GM12873 (cell line): ENCODE measurements around the gene DSTN.

Experiments used
- TF ChIP-seq, protein P1 (sequence below): IDR thresholded peaks from 2 replicates; pipeline ENCODE4 v1.5.1; 2012; ENCODE audit warnings: low read depth, mild to moderate bottlenecking, moderate library complexity, low read length, control low read depth; ENCODE audit not compliant: insufficient read depth; ENCODE audit errors: missing control alignments

DSTN gene

DNA sequence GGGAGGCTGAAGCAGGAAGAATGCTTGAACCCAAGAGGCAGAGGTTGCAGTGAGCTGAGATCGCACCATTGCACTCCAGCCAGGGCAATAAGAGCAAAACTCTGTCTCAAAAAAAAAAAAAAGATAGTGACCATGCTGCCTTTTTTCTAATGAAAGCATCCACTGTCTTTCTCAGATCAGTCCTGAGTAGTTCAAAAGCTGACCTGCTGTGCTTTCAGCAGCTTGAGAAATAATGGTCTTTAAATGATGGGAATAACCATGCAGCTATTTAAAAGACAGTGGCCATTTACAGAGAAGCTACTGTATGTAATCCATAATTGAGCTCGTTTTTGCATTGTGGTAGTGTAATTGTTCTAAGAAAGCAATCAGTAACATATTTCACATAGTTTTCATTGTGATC, 36.1 kb downstream of the DSTN start:
- TF ChIP-seq, protein P1, sequence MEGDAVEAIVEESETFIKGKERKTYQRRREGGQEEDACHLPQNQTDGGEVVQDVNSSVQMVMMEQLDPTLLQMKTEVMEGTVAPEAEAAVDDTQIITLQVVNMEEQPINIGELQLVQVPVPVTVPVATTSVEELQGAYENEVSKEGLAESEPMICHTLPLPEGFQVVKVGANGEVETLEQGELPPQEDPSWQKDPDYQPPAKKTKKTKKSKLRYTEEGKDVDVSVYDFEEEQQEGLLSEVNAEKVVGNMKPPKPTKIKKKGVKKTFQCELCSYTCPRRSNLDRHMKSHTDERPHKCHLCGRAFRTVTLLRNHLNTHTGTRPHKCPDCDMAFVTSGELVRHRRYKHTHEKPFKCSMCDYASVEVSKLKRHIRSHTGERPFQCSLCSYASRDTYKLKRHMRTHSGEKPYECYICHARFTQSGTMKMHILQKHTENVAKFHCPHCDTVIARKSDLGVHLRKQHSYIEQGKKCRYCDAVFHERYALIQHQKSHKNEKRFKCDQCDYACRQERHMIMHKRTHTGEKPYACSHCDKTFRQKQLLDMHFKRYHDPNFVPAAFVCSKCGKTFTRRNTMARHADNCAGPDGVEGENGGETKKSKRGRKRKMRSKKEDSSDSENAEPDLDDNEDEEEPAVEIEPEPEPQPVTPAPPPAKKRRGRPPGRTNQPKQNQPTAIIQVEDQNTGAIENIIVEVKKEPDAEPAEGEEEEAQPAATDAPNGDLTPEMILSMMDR = no peak

DNA sequence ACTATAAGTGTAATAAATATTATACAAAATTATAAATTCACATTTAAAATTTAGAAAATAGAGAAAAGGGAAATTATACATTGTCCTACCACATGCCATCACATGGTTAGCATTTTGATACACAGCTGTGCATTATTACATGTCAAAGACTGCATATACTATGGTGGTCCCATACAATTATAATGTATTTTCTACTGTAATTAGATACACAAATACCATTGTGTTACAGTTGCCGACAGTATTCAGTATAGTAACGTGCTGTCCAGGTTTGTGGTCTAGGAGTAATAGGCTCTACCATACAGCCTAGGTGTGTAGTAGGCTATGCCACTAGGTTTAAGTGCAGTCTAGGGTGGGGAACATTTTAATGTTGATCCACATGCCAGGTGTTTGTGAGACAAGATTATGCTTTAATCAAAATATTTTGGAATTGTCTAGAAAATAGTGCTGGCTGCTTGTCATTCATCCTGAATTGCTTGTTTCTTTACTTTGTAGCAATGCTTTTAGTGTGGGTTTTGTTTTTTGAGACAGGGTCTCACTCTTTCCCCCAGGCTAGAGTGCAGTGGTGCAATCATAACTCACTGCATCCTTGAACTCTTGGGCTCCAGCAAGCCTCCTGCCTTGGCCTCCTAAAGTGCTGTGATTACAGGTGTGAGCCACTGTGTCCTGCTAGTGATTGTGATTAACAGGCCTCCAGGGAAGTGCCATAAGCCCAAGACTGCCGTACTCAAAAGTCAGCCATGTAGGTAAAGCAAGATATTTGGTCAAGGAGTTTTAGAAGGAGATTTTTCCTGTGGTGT, 39.0 kb downstream of the DSTN start:
- TF ChIP-seq, protein P1 = no peak

DNA sequence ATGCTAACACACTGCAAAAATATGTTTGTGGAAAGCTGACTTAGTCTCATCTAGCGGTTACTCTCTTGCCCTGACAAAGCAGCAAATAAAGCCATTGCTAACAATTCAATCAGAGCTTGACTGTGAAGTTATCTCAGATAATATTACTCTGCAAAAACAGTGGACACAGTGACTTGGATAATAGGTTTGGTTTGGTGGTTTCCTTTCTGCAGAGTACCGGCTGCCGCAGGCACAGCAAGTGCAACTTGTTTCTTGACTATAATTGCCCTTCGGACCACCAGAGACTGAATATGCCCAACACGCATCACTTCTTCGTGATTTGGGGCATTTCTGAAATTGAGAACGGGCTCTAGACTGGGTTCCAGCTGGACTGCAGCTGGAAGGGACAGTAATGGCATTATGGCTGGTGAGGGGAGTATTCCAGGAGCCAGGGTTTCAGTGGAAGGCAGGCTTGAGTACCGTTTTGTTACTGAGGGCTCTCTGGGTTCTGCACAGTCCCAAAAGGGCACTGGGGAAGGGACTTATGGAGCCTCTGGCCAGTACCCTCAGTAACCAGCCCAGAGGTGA, 40.0 kb downstream of the DSTN start:
- TF ChIP-seq, protein P1 = no peak

DNA sequence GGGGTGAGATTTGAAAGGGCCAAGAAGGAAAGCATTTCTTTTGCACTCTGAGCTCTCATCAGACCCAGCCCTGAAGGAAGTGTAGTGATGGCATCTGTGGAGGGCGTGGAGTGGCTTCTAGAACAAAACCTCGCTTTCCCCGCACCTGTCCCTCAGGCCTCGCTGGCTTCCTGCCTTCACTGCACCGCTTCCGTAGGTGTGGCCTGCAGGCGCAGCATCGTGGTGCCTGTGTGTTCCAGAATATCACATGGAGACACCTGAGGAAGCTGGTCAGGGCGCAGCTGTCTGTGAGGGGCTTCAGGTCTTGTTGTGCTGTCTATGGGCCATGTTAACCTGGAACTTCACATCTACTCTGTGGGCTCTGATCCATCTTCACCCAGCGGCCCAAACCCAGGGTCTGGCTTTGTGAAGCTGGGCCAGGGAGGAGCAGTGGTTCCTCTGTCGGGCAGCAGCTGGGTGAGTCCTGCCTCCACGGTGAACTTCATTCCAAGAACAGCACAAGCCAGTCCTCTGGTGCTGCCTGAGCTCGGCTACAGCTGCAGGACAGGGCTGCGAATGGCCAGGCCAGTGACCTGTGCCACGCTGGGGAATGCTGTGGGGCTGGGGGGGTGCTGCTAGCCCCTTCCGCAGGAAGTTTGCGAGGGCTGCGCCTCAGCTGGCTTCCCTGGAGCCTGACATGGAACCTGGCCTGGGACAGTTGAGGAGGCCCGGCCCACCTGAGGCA, 40.9 kb downstream of the DSTN start:
- TF ChIP-seq, protein P1 = no peak

DNA sequence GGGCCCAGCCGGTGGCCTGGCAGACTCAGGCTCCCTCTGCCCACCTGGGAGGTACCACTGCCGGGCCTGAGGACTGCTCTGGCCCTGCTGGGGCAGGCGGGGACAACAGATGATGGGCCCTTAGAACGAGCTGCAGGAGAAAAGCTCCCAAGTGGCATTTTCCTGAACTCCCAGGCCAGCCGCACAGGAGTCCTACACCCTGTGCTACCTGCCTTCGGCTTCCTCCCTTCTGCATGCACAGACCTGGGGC, 41.3 kb downstream of the DSTN start:
- TF ChIP-seq, protein P1 = peak; percentile 52

DNA sequence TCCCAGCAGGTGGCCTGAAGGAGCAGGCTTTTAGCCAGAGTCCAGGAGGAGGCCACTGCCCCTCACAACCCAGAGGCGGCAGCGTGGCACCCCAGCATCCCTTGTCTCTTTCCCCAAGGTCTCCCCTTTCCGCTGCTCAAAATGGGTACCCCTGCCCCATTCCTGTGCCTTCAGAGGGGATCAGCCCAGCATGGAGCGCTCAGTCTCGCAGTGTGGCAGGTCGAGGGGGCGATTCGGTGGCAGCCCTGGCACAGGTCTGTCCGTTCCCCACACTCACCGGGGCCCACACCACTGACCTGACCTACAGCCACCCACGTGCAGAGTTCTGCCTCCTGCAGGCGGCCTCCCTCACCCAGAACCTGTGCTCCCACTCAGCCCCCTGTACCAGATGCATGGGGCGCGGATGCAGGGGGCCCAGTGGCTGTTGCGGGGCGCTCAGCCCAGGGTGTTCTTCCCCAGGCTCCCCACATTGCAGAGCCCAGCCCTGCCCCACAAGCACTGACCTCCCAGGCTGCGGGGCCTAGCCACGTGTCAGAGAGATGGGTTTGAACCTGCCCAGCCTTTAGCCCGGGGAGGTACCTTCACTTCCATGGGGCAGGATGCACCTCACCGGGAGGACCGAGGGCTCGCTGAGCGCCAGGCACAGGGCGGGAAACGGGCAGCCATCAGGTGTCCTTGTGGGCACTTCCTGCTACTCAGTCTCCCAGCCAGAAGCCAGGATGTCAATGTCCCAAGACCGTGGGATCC, 41.8 kb downstream of the DSTN start:
- TF ChIP-seq, protein P1 = no peak
